UCSD-AML1 (cell line): Measurements from ENCODE around the gene RPS21.

Experiments used
- DNase-seq: peaks from one replicate; lab custom pipeline; 2025; ENCODE audit not compliant: unreplicated experiment; lab: John Stamatoyannopoulos, UW

The RPS21 gene

GRCh38 chr20:62395311-62396242, 8.7 kb downstream of the RPS21 start:
- no peak for DNase-seq

GRCh38 chr20:62396367-62397239, 9.7 kb downstream of the RPS21 start:
- no peak for DNase-seq

DNA sequence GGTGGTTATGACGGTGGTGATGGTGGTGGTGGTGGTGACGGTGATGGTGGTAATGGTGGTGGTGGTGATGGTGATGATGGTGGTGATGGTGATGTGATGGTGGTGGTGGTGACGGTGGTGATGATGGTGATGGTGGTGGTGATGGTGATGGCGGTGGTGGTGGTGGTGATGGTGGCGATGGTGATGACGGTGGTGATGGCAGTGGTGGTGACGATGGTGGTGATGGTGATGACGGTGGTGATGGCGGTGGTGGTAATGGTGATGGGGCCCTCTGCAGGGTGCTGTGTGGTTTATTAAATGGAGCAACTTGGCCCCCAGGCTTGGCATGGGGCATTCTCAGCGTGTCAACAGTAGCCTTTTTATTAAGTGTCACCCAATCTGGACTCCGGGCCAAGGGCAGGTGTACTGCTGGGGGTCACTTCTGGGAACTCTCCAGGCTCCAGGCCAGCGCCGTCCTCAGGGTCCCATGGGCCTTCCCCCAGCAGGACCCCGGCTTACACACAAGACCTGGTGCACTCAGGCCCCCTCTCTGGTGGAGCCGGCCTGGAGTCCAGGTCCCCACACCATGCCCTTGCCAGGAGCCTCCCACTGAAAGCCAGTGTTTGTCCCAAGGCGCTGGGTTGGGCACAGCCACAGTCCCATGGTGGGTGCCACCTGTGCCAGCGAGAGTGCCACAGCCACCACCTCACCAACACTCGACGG, 11.4 kb downstream of the RPS21 start:
- no peak for DNase-seq

DNA sequence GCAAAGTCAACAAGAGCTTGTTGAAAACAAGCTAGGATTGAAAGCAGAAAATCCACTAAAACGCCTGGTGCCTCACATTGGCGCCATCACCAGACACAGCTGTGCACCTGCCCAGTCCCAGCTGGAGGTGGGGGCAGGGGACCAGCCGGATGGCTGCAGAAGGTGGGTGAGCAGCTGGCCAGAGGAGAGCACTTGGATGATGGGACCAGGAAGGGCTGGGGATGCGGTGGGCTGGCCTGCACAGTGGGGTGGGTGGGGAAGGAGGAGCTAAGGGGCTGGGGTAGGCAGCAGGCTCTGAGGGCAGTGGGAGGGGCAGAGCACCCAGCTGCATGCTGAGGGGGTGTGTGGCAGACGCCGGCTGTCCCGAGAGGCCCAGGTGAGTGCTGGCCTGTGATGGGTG, 13.1 kb downstream of the RPS21 start:
- DNase-seq: no peak

- no peak for DNase-seq
Measured at GRCh38 chr20:62400541-62400940, 13.6 kb downstream of the RPS21 start.

DNA sequence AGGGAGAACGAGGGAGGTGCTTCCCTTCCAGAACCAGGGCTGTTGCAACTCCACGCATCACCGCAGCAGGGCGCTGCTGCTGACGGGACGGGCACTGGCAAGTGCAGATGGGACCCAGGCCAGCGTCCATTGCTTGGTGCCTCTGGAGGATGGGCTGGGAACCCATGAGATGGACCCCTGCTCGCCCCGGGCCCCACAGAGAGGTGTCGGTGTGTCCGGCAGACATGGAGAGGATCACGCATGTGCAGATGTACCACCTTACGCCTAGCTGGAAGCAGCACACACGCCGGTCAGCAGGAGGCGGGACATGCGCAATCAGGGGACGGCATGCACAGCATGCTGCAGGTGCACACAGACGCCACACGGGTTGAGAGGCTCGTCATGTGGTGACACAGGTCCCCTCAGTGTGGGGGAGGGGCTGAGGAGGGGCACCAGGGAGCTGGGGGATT, 14.5 kb downstream of the RPS21 start:
- DNase-seq: no peak

GRCh38 chr20:62402456-62403150, 15.7 kb downstream of the RPS21 start:
- DNase-seq: no peak

- no peak for DNase-seq
Measured at GRCh38 chr20:62403331-62403730, 16.4 kb downstream of the RPS21 start.

DNA sequence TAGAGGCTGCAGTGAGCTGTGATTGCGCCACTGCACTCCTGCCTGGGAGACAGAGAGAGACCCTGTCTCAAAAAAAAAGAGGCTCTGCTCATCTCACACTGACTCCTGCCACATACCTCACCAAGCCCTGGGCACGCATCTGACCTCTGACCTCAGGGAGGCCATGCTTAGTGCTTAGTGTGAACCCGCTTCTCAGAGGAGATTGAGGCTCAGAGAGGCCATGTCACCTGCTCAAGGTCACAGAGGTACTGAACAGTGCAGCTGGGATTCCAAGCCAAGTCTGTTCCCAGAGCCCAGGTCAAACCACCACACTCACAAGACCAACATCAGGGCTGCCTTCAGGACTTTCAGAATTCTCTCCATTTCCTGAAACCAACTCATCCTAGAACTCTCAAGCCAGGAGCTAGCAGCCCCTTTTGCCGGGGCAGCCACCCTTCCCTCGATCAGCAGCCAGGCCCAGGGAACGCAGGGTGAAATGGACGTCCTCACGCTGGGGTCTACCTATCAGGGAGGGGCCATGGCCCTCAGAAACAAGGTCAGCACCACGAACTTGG, 17.3 kb downstream of the RPS21 start:
- no peak for DNase-seq

GRCh38 chr20:62404761-62405107, 17.8 kb downstream of the RPS21 start:
- DNase-seq: no peak

- DNase-seq: peak; percentile 26
Measured at GRCh38 chr20:62405108-62405980, 18.4 kb downstream of the RPS21 start.

GRCh38 chr20:62405981-62406513, 19.1 kb downstream of the RPS21 start:
- DNase-seq: no peak

DNA sequence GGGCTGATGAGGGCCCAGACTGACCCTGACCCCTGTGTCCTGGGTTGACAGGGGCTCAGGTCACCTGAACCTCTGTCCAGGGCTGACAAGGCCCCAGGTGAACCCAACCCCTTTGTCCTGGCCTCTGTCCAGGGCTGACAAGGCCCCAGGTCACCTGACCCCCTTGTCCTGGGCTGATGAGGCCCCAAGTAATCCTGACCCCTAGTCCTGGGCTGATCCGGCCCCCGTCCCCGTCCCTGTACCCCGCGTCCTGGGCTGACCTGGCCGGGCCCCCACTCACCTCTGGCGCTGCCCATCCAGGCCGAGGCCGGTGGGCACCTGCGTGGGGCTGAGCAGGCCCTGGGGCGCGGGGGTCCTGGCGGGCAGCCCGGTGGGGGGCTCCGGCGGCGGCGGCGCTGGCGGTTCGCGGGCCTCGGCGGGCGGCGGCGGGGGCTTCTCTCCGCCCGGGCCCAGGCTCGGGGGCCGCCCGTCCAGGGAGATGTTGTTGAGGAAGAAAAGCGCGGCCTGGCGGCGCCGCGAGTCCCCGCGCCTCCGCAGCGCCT, 19.8 kb downstream of the RPS21 start:
- DNase-seq: no peak

GRCh38 chr20:62407221-62407992, 20.5 kb downstream of the RPS21 start, which contains the start of gene CABLES2:
CABLES2 (minus strand) TSS chr20:62407285; CDS start chr20:62407276, 9 bp downstream.
- DNase-seq: peak; percentile 92

DNA sequence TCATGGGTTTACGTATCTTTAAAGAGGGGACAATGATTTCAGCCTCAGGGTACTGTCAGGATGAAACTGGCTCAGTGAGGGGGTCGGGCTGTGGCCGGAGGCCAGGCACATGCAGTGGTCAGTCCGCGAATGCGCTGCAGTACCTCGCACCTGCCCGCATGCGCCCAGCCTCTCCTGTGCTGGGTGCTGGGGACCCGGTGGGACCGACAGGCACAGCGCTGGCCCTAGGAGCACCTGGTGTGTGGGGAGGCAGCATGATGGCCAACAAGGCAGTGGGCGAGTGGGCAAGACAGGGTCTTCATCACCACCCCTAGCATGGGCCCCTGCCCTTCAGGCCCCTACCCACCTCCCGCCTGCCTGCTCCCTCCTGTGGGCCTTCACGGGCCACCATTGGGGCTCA, 21.2 kb downstream of the RPS21 start:
- DNase-seq: no peak

- no peak for DNase-seq
Measured at GRCh38 chr20:62408640-62409039, 21.7 kb downstream of the RPS21 start.

DNA sequence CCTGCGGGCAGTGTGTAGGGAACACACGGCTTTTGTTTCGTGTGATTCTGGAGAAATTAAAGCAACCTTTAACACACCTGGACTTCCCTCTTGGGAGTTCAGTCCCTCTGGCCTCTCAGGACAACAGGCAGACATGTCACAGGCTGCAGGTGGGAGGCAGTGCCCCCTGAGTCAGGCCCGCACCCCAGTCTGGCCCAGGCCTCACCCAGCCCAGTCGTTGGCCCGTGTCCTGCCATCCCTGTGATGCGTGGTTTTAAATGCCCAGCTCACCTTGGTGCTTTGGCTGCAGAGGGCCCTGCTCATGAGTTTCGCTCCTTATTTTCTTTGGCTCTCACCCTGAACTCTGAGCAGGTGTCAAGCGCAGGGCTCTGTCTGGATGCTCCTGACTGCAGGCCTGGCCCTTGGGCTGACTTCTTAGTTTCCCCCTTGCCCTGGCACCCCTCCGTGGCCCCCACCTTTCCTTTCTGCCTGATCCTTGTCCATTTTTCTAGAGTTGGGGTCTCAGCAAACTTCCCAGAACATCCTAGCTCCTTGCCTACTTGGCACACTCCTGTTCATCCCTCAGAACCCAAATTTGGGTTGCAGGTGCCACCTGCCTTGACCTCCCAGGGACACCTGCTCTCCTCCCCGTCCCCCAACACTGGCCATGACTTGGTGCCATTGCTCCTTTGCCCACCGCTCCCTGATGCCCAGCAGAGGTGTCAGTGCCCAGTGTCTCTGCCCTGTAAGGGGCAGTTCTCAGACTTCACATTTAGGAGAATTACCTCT, 22.4 kb downstream of the RPS21 start:
- DNase-seq: no peak
